NCI-H2196 treated with DMSO at 0.1 percent for 48 hours (cell line): ENCODE results near the gene NEURL3.

ENCODE experiments used
- DNase-seq: peaks from one replicate; lab custom pipeline; 2025; ENCODE audit not compliant: unreplicated experiment; lab: John Stamatoyannopoulos, UW

Gene NEURL3

GRCh38 chr2:96528006-96528699 lies 23.0 kb upstream of the NEURL3 start:
- DNase-seq: no peak

- no peak for DNase-seq
Observed at GRCh38 chr2:96527286-96528005, 22.3 kb upstream of the NEURL3 start.

- DNase-seq: no peak
Observed at GRCh38 chr2:96526615-96527285, 21.6 kb upstream of the NEURL3 start.

DNA sequence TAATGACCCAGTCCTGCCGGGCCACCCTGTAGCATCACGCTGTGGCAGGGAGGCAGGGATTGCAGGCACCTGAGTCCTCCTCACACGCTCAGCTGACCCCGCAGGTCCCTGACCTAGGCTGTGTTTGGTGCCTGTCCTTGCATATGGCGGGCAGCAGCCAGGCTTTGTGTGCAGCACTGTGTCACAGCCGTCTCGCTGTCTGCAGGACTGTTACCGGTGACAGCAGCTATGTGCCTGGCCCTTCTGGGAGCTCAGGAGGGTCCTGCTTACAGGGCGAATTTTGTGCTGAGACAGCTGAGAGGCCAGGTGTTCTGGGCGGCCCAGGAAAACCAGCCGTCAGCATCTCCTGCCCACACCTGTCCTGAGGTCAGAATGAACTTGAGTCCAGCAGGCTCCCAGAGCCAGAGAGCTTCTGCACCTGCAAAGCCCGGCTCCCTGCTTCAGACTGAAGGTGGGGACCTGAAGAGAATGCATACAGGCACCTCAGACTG lies 21.0 kb upstream of the NEURL3 start:
- no peak for DNase-seq

- DNase-seq: no peak
Observed at GRCh38 chr2:96525211-96525507, 20.0 kb upstream of the NEURL3 start.

DNA sequence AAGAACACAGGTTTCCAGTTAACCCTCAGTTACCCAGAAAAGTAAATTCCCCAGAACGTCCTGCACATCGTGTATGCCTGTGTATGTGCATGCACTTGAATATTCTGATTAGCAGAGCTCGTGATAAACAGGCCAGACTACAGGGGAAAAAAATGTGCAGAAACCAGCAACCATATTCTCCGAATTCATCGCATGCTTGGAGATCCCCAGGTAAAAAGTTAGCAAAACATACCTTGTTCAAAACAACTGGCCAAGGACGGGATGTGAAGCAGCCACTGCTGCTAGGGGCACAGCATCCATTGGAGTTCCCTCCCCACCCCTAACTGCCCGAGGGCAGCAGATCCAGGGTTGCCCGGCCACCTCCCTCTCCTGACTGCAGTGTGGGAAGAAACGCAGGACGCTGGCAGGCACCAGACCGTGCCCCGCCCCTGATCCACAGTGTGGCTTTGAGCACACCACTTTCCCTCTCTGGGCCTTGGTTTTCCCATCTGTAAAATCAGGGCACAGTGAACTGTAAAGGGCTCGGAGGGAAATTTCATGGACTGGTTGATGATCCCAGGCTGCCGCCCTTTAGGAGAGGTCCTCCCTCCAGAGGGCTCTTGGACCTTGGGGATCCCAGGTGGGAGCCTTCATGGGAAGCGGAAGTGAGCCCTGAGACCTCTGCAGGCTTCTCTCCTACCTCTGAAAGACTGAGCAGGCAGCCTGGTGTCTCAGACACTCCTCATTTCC lies 19.5 kb upstream of the NEURL3 start:
- no peak for DNase-seq

DNA sequence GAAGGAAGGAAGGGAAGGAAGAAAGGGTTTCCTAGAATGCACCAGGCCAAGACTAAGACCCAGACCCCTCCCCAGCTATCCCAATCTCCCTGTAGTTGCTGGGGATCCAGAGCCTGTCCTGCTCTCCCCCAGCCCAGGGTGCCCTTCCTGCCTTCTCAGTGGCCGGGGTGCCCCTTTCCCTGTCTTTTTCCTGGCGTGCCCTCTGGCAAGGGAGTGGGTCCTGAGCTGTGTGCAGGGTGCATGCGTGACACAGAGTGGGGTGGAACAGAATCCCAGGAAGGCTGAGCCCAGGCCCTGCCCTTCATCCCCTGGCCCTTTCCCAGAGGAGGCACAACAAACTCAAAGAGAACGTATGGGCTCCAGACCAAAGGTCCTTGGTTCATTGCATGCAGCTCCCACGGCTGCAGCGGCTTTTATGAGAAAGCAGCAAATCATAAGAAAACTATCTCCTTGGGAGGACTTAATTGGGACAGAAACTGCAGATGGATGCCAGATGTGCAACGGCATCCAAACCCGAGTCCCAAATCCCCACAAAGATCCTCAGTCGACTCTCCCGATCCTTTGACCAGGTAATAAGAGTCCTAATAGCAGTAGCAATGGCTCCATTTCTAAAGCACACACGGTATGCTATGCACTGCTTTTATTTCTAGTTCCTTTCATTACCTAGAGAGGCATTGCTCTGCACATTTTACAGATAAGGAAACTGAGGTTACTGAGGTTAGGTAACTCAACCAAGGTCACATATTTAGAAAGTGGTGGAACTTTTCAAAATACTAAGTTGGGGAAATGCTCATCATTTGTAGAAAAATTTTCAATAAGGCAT lies 18.7 kb upstream of the NEURL3 start:
- DNase-seq: no peak

DNA sequence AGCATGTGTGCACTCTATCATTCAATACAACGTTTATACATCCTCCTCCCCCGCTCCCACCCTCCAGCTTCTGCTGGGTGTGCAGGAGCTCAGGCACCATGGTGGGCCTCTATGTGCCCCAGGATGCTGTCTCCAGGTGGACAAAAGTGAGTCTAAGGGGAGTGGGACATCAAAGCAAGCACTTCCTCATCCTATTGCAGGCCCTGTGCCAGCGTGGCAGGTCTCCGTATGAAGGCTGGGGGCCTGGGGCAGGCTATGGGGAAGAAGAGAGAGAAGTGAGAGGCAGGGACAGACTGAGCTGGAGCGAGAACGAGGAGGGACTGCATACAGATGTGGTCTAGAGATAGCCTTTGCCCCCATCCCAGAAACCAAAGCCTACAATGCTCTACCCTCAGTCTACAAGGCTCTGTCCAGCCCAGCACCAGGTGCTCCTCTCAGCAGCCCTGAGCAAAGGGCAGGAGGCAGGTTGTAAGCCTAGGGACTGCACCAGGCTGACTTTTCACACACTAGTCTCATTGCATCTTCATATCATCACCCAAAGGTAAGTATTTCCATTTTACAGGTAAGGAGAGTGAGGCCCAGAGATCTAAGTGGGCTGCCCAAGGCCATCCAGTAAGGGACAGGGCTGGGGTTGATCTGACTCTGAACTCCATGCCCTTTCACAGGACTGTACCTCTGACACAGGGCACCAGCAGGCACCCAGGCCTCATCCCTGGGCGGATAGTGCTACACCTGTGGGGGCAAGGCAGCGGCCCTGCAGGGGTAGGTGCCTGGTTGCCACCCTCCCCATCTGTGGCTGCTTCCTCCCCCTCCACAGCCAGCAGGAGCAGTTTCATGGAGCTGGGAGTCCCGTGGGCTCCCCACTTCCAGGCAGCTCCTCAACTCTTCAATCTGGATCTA lies 17.4 kb upstream of the NEURL3 start:
- DNase-seq: no peak

DNA sequence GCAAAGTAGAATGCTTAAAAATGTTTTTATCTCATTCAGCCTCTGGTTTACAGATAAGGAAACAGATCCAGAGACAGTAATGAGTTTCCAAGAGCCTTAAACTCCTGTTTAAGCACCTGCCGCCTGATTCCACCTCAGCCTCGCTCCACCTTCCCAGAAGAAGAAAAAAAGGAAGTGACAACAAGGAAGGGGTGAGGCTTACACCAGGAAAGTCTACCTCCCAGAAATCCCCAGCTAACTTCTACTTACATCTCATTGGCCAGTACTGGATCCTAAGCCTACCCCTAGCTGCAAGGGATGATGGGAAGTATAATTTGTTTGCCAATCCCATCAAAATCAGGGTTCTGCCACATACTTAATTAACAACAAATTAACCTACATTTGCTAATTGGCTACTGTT lies 16.1 kb upstream of the NEURL3 start:
- no peak for DNase-seq

- DNase-seq: no peak
Observed at GRCh38 chr2:96520697-96521096, 15.5 kb upstream of the NEURL3 start.

DNA sequence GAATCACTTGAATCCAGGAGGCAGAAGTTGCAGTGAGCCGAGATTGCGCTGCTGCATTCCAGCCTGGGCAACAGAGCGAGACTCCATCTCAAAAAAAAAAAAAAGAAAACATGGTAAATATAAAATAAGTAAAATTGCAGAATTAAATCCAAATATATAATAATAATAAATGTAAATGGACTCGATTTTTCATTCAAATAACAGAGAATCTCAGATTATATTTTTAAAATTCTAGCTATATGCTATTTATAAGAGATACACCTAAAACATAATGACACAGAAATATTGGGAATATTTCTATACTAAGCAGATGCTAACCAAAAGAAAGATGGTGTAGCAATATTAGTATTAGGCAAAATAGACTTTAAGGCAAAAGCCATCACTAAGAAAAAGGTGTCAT lies 15.1 kb upstream of the NEURL3 start:
- DNase-seq: no peak

DNA sequence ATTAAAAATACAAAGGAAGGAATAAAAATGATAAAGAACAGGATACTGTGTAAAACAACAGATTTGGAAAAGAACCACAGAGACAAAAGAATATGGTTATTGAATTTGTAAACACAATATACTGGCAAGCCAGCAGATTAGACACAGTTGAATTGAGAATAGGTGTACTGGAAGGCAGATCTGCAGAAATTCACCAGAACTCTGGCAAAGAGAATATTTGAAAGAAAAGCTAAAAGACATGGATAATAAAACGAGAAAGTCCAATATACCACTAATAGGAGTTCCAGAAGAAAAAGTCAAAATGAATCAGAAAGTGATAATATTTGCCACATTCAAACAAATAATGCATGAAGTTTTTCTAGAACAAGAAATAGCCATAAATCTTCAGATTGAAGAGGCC lies 11.9 kb upstream of the NEURL3 start:
- DNase-seq: no peak

DNA sequence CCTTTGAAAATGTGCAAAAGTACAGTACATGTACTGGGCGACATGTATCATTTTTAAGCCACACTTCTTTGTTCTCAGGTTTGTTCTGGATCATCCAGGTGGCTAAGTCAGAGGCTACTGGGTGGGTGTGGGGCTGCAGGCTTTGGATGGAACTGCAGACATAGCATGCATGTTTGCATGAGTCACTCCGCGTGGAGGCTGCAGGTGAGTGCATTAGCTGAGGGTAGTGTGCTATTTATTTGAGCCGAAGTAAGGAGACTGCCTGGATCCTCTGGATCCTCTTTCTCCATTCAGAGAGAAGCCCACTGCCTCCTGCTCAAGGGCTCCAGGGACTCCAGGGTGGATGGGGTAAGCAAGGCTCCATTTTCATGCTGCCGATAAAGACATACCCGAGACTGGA lies 9.4 kb upstream of the NEURL3 start:
- DNase-seq: no peak

DNA sequence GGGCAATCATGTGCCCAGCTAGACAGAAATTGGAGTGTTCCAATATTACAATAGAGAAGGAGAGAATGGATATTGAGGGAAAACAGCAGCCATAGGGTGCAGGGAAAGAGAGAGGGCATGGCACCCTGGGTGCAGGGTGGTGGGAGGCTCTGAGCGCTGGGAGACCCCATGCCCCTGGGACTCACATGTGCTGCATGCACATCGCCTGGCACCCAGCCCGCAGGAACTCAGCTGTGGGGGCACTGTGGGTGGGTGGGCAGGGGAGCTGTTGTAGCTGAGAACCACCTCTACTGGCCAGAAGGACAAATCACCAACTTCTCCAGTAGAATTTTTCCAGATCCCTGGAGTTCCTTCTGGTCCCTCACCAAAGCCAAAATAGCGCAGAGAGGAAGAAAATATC lies 7.2 kb upstream of the NEURL3 start:
- no peak for DNase-seq

DNA sequence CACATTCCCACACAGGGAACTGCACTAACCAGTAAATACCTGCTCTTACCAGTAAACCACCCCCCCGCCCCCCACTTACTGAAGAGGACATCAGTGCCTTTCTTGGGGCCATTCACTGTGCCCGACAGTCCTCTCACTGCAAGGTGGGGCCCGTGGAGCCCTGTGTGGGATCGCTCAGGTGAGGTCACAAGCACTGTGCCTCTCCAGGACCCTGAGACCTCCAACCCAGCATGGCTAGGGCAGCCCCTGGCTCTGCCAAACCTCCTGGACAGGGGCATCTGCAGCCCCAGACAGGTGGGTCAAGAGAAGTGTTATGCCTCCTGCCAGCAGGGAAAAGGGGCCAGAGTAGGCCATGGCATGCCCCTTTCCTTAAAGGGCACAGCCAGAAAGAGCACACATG lies 6.7 kb upstream of the NEURL3 start:
- DNase-seq: no peak

DNA sequence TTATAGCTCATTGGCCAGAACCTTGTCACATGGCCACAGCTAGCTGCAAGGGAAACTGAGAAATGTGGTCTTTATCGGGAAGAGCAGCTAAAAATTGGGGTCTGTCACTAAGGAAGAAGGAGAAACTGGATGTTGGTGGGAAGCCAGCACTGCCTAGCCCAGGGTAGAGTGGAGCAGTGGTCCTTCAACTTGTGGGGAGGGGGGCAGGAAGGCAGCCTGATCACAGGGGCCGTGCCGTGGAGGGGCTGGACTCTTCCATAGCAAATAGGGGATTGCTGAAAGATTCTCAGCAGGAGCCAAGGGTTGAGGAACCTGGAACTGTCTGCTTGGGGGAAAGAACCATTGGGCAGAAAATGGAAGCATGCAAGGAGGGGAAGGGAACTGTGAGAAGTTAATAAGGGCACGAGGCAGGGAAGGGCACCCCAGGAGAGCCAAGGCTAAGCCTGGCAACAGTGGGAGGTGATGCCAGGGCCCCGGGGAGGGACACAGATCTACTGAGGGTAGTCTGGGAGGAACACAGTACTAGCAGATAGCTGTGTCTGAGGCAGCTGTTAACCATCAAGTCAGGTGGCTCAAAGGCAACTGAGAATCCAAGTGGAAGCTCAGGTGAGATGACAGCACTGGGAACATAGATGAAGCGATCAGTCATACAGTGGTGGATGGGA lies 5.9 kb upstream of the NEURL3 start:
- no peak for DNase-seq

DNA sequence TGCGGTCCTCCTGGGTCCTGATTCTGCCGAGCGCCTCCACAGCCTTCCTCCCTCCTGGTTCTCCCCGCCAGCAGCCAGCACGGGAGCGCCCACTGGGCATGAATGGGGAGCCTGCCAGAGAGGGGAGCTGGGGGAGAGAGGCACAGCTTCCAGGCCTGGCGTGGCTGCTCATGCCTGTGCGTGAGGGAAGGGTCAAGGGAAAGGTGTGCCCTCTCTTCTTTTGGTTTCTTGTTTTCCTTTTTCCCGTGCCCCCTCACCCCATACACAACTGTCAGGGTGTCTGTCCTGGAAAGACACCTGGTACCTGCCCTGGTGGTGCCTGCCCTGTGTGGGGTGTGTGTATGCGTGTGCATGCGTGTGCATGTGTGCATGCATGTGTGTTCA lies 4.7 kb upstream of the NEURL3 start:
- DNase-seq: no peak

DNA sequence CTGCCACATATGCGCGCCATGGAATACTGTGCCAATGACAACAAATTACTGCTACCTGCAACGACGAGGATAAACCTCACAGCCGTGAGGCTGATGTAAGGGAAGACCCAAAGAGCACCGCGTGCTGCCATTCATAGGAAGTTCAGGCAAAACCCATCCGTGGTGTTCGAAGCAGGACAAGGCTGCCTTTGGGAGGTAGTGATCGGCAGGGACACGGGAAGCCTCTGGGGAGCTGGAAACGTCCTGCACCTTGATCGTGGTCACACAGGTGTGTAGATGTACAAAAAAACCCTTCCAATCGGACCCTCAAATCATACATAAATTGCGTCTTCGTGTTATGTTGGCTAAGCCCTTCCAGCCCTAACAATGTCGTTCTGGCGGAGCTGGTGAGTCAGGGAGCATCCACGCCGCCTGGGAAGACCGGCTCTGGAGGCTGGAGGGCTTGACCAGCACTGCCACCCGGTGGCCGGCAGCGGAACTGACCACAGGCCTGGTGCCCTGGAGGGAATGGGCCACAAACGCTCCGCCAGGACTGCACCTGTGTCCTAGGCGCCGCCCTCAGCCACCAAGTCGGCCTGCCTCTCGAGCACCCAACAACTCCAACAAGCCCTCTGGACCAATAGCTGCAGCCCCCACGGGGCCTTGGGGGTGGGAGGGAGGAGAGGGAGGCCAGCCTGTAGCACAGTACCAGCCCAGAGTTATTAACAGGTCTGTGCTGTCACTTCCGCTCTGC lies 4.1 kb upstream of the NEURL3 start:
- DNase-seq: peak; percentile 79
